WERI-Rb-1 (cell line): ENCODE measurements around the gene LGR4.

Source experiments
- DNase-seq: peaks from one replicate; pipeline ENCODE4 v3.0.0-alpha.2; 2020
- H3K27ac ChIP-seq: fragments of 250-450 bp; sonication (Bioruptor Pico); 2 replicates; pipeline ENCODE4 v1.5.1; 2020; ENCODE audit warnings: mild to moderate bottlenecking, moderate library complexity
- H3K27me3 ChIP-seq: fragments of 250-450 bp; sonication (Bioruptor Pico); 2 replicates; pipeline ENCODE4 v1.5.1; 2021; ENCODE audit warnings: mild to moderate bottlenecking, low read depth, moderate library complexity; ENCODE audit not compliant: insufficient read depth, severe bottlenecking
- H3K36me3 ChIP-seq: fragments of 250-450 bp; sonication (Bioruptor Pico); 2 replicates; pipeline ENCODE4 v1.5.1; 2020; ENCODE audit warnings: mild to moderate bottlenecking, moderate library complexity
- H3K4me3 ChIP-seq: 2 replicates; pipeline ENCODE4 v1.5.1; 2011; ENCODE audit warnings: low read depth, mild to moderate bottlenecking, control low read depth, low read length
- H3K9me3 ChIP-seq: fragments of 250-450 bp; sonication (Bioruptor Pico); 2 replicates; pipeline ENCODE4 v1.5.1; 2021; ENCODE audit warnings: mild to moderate bottlenecking, moderate library complexity; ENCODE audit not compliant: severe bottlenecking
- CTCF ChIP-seq: IDR thresholded peaks from 2 replicates; pipeline ENCODE4 v1.5.1; 2011; ENCODE audit warnings: low read depth, mild to moderate bottlenecking, control low read depth, inconsistent platforms, low read length

The LGR4 gene

DNA sequence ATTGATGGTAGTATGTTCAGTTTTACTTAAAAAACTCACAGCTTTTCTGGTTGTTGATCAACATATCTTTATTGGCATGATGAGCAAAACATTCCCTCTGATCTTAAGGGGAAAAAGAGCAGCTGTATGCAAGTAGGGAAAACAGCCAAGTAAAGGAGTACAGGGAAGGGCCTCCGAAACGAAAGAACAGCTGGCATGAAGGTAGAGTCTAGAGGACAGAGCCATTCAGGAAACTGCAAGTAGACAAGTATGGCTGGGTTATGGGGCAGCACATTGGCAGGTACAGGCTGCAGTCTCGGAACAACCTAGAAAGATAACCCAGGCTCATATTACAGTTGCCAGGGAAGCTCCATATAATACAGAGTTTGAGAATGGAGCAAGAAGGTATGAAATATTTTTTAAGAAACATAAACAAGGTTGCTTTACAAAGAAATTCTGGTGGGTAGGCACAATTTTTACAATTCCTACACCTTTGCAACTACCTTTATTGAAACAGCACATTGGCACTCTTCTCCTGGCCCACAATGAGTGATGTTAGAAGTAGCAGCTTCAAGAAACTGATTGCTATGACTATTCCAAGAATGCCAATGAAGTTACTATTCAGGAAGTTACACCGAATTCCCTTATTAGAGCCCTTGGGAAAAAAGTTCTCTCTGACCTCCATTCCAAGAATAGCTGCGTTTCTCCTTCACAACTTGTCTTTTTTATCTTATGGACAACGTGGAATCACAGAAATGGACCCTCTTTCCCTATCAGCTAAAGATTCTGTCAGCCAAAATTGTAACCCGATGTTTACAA lies 45.2 kb downstream of the LGR4 start:
- no peak for DNase-seq
- no peak for TF ChIP-seq CTCF
- no peak overlapping the region for H3K27ac ChIP-seq

GRCh38 chr11:27425814-27426213 lies 46.8 kb downstream of the LGR4 start:
- H3K27me3 ChIP-seq: no peaks in the 10 kb centered on the region
- H3K27ac ChIP-seq: no peak overlapping the region
- H3K9me3 ChIP-seq: no peaks in the 10 kb centered on the region
- DNase-seq: no peak
- no peak overlapping the region for H3K4me3 ChIP-seq
- H3K36me3 ChIP-seq: no peaks in the 10 kb centered on the region
- no peak for TF ChIP-seq CTCF

More for the DNA sequence above, 45.2 kb downstream of the LGR4 start:
- H3K36me3 ChIP-seq: no peaks in the 10 kb centered on the region
- no peak overlapping the region for H3K4me3 ChIP-seq
- no peaks in the 10 kb centered on the region for H3K9me3 ChIP-seq
- H3K27me3 ChIP-seq: no peaks in the 10 kb centered on the region

DNA sequence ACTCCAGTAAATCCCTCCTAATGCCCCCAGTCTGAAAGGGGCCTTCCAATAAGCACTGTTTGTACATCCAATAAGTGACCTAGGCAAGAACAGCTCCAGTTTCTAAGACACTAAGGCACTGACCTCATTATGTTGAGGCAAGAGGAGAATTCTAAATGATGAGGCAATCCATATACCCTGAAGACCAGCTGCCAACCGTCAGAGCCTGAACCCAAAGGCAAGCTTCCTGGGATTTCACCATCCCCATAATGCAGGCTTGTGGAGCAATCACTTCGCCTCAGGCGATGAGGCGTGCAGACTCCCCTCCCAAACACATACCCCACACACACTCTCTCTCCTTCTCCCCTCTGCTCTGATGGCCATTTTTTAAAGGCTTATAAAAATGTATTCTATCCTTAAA lies 49.5 kb downstream of the LGR4 start:
- H3K9me3 ChIP-seq: no peaks in the 10 kb centered on the region
- TF ChIP-seq CTCF: no peak
- H3K27ac ChIP-seq: no peak overlapping the region
- peak; percentile 8 for DNase-seq
- no peak overlapping the region for H3K4me3 ChIP-seq
- no peaks in the 10 kb centered on the region for H3K36me3 ChIP-seq
- H3K27me3 ChIP-seq: no peaks in the 10 kb centered on the region

GRCh38 chr11:27421819-27422494 lies 50.6 kb downstream of the LGR4 start:
- Histone ChIP-seq H3K4me3 (no peak overlapping the region), H3K9me3 (no peaks in the 10 kb centered on the region), H3K27ac (no peak overlapping the region), H3K36me3 (no peaks in the 10 kb centered on the region), H3K27me3 (no peaks in the 10 kb centered on the region)
- TF ChIP-seq CTCF: no peak
- DNase-seq: no peak

GRCh38 chr11:27420722-27421572 lies 51.6 kb downstream of the LGR4 start:
- no peak overlapping the region for H3K27ac ChIP-seq
- H3K36me3 ChIP-seq: no peaks in the 10 kb centered on the region
- no peak overlapping the region for H3K4me3 ChIP-seq
- no peaks in the 10 kb centered on the region for H3K27me3 ChIP-seq
- no peaks in the 10 kb centered on the region for H3K9me3 ChIP-seq
- DNase-seq: no peak
- TF ChIP-seq CTCF: no peak
